KG1 (cell line): ENCODE results near the gene CNOT4.
"Not testable (repeated sequence)": the region's sequence is repeated elsewhere in the genome, so short reads cannot be mapped to it uniquely, and the experiment has no call there.

Experiments
- DNase-seq: peaks from one replicate; lab custom pipeline; 2025; lab: John Stamatoyannopoulos, UW

Gene CNOT4

DNA sequence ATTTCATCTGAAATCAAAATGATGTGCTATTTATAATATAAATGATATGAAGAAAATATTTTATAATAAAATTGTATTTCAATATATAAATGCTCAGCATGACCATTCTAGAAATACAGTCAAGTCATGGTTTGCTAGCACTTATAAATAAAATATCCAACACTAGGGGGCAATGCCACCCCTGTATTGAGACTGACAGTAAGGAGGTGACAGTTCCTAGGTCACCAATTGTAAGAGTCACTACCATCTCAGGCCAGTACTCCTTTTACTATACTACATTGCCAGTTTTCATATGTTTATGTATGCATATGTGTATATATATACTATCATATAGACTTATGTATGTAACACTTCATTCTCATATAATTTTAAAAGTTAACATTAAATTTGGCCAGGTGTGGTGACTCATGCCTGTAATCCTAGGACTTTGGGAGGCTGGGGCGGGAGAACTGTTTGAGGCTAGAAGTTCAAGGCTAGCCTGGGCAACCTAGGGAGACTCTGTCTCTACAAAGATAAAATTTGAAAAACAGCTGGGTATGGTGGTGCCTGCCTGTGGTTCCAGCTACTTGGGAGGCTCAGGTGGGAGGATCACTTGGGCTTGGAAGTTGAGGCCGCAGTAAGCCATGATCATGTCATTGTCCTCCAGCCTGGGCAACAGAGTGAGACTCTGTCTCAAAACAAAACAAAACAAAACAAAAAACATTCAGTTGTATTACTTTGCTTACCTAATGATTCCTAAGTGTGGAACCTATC, 2.4 kb upstream of the CNOT4 start:
- DNase-seq = no peak

DNA sequence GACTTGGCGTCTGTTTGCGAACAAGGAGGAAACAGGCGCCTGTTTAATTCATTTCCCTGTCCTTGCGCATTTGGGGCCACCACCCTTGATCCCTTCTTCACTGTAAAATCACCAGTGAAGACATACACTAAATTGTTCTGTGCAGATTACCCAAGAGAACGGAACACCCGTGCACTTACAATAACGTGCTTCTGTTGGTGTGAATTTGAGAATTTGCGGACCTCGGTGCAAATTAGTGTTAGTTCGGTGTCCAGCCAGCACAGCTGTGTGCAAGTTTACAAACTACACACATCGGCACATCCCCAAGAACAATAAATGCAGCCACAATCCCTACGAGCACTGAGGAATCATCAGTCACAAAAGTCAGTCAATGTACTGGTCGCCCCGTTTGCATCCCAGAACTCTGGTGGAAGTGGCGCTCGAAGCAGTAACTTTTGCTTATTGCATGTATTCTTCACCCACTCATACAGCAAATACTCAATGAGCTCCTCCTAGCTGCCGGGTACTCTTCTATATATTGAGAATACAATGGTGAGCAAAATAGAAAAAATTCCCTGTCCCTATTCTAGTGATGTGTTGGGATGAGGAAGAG, 786 bp upstream of the CNOT4 start:
- no peak for DNase-seq

DNA sequence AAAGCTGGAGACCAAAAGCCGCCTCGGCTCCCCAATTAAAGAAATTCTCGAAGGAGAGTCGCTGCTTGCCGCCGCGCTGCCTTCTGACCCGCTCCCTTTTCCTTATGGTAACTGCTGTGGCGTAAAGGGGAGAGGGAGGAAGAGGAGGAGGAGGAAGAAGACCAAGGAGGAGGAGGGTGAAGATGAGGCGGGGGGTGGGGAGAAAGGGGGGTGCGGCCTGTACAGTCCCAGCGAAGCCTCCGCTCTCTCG, 388 bp downstream of the CNOT4 start:
- no peak for DNase-seq

DNA sequence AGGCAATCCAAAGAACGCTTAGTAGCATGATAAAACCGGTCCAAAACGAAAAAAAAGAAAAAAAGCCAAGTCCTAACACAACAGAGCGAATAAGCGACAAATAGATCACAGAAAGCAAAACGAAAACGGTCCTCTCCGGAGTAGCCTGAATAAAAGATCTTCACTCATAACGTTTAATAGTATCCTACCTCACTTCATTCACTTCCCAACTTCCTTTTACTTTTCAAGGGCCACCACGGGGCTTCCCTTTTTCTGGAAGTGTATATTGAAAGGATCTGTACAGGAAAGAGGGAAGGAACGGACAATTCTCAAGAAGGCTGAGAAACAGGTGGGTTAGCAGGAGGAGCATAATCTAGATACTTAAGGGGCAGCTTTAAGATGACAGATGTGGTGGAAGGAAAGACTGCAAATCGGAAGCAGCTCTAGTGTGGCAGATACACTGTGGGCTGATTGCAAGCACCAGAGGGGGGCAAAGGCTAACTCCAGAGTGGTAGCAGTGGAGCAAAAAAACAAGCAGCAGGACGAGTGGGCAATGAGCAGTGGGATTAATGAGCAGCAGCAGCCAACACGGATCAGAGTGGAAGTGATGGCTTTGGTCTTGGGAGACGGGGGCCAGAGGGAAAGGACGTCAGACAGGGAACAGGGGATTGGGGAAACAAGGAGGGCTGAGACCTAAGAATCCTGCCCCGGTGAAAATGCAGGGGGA, 866 bp downstream of the CNOT4 start:
- no peak for DNase-seq

DNA sequence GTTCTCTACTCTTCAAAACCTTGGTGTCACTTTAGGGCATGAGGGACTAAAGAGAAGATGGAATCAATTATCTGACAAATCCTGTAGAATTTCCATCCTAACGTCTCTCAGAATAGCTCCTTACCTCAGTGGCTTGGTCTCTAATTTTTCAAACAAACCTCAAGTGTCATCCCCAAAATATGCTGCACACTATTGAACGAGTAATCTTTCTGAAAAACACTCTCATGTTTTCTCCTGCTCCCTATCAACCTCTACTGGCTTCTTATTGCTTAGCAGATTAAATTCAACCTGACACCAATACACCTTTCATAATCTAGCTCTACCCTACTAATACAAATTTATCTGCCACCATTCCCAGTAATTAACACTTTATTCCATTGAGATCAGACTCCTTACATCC, 8.5 kb downstream of the CNOT4 start:
- no peak for DNase-seq

DNA sequence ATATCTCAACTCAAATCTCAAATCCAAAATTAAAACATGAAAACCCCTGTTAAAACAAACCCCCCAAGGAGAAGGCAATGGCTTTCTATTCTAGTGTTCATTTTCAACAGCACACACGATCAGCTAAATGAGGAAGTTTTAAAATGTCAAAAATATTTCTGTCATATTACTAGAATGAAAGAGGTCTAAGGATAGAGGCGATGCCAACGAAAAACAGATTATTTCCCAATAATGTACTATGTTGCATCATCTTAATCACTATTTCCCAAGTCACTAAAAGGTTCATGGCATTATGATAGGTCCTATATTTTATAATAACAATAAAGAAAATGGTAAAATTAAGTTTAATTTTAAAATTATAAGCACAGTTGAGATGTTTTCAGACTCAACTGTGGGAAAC, 10.1 kb downstream of the CNOT4 start:
- DNase-seq = no peak

DNA sequence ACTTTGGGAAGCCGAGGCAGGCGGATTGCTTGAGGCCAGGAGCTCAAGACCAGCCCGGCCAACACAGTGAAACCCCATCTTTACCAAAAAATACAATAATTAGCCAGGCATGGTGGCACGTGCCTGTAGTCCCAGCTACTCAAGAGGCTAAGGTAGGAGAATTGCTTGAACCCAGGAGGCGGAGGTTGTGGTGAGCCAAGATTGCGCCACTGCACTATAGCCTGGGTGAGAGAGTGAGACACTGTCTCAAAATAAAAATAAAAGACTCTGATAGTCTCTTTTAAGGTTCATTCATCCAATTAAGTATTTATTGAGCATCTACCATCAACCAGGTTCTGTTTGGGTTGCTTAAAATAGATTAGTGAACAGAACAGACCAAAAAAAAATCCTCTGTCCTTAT, 12.7 kb downstream of the CNOT4 start:
- not testable (repeated sequence) for DNase-seq

DNA sequence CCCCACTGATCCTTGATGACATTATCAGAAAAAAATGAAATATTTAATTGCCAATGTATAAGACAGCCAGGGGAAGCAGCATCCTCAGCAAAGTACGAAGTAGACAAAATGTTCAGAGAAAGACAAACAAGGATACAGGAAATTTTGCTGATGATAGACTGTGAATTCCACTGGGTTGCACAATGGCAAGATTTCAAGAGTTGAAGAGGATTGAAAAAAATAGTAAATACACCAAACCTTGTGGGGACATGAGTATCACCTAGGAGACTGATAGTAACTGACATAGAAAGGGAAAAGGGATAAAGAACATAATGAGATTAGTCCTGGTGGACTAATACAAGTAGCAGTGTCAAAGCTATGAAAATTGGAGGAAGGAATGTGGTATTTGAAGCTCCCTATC, 16.5 kb downstream of the CNOT4 start:
- DNase-seq = no peak

DNA sequence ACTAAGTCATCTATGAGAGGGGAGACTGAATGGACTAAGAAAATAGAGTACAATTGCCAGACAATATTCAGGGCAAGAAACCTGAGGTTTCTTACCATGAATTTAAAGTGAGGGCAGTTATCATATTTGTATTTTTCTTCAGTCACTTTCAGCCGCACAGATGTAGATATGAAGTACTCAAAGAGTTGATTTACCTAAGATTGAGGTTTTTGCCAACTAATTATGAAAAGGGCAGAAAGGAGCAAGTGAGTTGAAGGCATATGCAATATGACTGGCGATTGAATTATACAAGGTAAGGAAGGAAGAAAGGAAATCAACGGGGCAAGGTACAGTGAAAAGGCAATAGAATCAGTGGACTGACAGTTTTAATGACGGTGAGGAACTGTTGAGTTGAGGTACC, 17.8 kb downstream of the CNOT4 start:
- no peak for DNase-seq

DNA sequence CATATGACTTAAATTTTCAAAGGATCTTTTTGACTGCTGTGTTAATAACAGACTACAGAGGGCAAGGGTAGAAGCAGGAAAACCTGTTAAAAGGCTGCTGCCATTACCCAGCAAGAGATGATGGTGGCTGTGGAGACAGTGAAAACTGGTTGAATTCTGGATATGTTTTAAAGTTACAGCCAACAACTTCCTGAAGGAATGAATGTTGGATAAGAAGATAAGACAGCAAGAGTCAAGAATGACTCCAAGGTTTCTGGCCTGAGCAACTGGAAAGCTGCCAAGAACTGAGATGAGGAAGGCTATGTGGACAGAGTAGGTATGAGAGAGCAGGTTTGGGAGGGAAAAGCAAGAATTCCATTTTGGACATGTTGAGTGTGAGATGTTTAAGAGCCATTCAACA, 19.1 kb downstream of the CNOT4 start:
- DNase-seq = no peak

DNA sequence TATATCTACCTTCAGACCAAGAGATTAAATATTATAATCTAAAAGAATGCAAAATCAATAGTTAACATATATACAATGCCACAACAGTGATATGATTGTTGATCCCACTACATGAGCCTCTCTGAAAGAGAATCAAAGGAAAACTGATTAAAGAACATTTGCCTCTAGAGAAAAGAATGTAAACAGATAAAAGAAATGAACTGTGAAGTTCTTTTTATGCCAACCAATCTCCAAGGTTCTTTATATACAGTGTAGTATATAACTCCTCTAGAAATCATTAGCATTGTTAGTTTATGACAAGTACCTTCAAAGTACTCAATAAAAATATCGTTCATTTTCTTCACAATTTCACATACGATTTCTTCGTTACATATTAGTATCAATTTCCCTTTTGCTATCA, 20.1 kb downstream of the CNOT4 start:
- DNase-seq = no peak

DNA sequence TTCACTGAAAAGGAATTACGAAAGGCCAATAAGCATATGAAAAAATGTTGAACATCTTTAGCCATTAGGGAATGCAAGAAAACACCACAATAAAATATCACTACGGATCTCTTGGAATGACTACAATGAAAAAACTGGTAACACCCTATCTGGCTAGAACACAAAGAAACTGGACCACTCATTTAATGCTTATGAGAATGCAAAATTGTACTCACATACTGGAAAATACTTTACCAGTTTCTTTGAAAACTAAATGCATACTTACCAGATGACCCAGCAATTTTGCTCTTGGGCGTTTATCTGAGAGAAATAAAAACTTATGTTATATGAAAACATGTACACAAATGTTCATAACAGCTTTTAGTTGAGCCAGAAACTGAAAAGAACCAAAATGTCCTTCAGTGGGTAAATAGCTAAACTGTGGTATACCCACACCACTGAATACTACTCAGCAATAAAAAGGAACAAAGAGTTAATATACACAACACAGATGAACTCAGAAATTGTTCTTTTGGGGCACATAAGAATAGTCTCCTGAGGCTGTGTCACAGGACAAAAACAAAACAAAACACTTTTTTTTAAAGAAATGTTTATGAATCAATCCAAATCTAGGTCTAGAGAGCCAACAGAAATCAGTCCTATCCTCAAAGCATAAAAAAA, 23.5 kb downstream of the CNOT4 start:
- DNase-seq = no peak

DNA sequence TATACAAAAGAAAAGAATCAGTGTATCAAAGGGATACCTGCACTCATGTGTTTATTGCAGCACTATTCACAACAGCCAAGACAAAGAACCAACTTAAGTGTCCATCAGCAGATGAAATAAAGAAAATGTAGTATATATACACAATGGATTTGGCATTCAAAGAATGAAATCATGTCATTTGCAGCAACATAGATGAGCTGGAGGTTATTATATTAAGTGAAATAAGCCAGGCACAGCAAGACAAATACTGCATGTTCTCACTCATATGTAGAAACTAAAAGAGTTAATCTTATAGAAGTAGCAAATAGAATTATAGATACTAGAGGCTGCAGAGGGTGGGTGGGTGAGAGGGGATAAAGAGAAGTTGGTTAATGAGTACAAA, 28.3 kb downstream of the CNOT4 start:
- DNase-seq = no peak

DNA sequence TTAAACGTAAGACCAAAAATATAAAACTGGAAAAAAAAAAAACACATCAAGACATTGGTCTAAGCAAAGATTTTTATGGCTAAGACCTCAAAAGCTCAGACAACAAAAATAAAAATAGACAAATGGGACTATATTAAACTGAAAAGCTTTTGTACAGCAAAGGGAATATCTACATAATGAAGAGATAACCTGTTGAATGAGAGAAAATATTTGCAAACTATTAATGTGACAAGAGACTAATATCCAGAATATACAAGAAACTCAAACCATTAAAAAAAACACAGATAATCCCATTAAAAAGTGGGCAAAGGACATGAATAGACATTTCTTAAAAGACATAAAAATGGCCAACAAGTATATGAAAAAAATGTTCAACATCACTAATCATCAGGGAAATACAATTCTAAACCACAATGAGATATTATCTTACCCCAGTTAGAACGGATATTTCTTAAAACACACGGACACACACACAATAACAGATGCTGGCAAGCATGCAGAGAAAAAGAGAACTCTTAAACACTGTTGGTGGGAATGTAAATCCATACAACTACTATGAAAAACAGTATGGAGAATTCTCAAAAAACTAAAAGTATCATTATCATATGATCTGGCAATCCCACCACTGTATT, 28.8 kb downstream of the CNOT4 start:
- no peak for DNase-seq

DNA sequence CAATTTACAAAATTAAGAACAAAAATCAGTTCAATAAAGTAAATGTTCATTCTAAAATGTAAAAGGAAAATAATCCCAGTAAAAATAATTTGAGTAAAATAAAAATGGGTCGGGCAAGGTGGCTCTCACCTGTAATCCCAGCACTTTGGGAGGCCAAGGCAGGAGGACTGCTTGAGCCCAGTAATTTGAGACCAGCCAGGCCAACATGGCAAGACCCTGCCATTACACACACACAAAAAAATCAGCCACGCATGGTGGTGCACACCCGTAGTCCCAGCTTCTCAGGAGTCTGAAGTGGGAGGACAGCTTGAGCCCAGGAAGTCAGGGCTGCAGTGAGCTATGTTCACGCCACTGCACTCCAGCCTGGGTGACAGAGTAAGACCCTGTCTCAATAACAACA, 34.4 kb downstream of the CNOT4 start:
- no peak for DNase-seq

DNA sequence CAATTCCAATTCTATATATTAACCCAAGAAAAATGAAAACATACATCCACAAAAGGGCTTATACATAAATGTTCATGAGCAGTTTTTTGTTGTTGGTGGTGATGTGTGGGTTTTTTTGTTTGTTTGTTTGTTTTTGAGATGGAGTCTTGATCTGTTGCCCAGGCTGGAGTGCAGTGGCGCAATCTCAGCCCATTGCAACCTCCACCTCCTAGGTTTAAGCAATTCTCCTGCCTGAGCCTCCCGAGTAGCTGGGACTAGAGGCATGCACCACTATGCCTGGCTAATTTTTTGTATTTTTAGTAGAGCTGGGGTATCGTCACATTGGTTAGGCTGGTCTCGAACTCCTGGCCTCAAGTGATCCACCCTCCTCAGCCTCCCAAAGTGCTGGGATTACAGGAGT, 40.2 kb downstream of the CNOT4 start:
- DNase-seq = not testable (repeated sequence)

DNA sequence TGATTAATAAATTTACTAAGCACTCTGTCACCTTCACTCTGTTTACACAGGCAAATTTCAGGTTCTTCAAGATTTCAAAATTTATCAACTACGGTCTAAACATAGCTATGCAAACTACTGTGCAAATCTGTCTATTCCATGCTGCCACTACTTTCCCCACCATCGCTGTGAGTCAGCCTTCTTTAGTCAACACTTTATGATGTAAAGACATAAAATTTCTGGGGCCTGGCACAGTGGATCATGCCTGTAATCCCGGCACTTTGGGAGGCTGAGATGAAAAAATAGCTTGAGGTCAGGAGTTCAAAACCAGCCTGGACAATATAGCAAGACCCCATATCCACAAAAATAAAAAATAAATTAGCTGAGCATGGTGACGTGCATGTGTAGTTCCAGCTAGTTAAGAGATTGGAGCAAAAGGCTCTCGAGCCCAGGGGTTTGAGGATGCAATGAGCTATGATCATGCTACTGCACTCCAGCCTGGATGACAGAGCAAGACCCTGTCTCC, 42.6 kb downstream of the CNOT4 start:
- no peak for DNase-seq

DNA sequence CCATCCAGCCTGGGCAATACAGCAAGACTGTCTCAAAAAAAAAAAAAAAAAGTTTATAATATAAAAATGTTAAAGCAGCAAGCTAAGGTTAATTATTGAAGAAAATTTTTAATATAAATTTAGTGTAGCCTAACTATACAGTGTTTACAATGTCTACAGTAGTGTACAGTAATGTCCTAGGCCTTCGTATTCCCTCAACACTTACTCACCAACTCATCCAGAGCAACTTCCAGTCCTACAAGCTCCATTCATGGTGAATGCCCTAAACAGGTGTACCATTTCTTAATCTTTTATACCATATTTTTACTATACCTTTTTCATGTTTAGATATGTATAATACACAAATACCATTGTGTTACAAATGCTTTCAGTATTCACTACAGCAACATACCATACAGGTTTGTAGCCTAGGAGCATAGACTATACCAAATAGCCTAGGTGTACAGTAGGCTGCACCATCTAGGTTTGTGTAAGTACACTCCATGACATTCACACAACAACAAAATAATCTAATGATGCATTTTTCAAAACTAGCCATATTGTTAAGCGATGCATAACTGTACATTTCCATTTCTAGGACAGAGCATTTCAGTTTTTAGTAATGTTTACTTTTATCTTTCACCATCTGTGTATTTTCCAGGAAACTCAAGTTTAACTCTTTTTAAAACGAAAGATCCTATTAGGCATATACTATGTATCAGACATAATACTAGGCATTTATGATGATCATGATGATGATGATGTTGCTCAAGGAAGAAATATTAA, 43.3 kb downstream of the CNOT4 start:
- no peak for DNase-seq

DNA sequence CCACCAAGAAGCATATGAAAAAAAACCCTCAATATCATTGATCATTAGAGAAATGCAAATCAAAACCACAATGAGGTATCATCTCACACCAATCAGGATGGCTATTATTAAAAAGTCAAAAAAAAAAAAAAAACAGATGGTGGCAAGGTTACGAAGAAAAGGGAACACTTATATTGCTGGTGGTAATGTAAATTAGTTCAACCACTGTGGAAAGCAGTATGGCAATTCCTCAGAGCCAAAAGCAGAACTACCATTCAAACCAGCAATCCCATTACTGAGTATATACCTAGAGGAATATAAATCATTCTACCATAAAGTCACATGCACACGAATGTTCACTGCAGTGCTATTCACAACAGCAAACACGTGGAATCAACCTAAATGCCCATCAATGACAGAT, 46.0 kb downstream of the CNOT4 start:
- DNase-seq = no peak

DNA sequence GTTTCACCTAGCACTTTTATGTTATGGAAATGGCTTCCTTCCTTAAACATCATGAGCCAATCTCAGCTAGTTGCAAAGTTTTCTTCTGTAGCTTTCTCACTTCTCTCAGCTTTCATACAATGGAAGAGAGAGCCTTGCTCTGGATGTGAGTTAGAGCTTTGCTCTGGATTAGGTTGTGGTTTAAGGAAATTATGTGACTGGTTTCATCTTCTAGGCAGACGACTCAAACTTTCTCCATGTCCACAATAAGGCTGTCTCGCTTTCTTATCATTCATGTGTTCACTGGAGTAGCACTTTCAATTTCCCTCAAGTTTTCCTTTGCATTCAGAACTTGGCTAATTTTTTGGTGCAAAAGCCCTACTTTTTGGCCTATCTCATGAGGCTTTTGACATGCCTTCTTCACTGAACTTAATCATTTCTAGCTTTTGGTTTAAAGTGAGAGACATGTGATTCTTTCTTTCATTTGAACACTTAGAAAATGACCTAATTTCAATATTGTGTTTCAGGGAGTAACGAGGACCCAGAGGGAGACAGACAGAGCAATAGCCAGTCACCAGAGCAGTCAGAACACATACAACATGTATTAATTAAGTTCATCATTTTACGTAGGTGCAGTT, 49.8 kb downstream of the CNOT4 start:
- DNase-seq = no peak

DNA sequence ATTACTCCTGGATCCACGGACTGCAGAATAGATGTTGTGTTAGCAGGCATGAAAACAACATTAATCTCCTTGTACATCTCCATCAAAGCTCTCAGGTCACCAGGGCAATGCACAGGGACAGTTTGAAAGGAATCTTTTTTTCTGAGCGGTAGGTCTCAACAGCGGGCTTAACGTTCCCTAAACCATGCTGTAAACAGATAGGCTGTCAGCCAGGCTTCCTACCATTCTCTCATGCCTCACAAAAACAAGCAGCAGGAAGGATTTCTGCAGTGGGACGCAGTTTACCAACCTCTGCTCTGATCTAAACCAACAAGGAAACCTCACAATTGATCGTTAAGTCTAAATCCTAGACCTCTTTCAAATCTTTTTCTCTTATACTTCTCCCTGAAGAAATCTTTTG, 50.8 kb downstream of the CNOT4 start:
- no peak for DNase-seq
